GM12878 (cell line): Measurements from ENCODE around the gene ZNF708.

Source experiments
- BRCA1 ChIP-seq: IDR thresholded peaks from 2 replicates; pipeline ENCODE4 v1.6.1; 2011; ENCODE audit warnings: low read depth, low read length, improper control_type of control experiment
- EP300 ChIP-seq, 2 experiments: fragments of 150-350 bp in 1 of 2; IDR thresholded peaks; 2 replicates each; pipeline ENCODE4 v1.6.1; 2011 to 2012; ENCODE audit warnings: low read depth in 2 of 2, low read length in 2 of 2, borderline replicate concordance in 1 of 2, improper control_type of control experiment in 1 of 2, inconsistent platforms in 1 of 2; ENCODE audit not compliant: control insufficient read depth in 1 of 2
- EZH2 ChIP-seq: IDR thresholded peaks from 2 replicates; pipeline ENCODE4 v1.6.1; 2012; ENCODE audit warnings: low read depth, mild to moderate bottlenecking, control low read depth, inconsistent platforms, low read length, borderline replicate concordance; ENCODE audit not compliant: control insufficient read depth
- NR2C2 ChIP-seq: IDR thresholded peaks from 2 replicates; pipeline ENCODE4 v1.6.1; 2011; ENCODE audit warnings: borderline replicate concordance, low read depth; ENCODE audit not compliant: control insufficient read depth, insufficient read length
- NR2F1 ChIP-seq: fragments of 450-650 bp; conservative IDR thresholded peaks from 2 replicates; pipeline ENCODE4 v1.6.1; 2017; ENCODE audit warnings: mild to moderate bottlenecking
- POLR2AphosphoS2 ChIP-seq: IDR thresholded peaks from 2 replicates; pipeline ENCODE4 v1.6.1; 2011; ENCODE audit warnings: low read depth, mild to moderate bottlenecking, low read length, improper control_type of control experiment, moderate library complexity
- POLR2AphosphoS5 ChIP-seq: IDR thresholded peaks from 2 replicates; pipeline ENCODE4 v1.6.1; 2011; ENCODE audit warnings: mild to moderate bottlenecking, low read length, inconsistent platforms
- SIN3A ChIP-seq: IDR thresholded peaks from 2 replicates; pipeline ENCODE4 v1.6.1; 2012; ENCODE audit warnings: low read depth, low read length, improper control_type of control experiment
- SUZ12 ChIP-seq: fragments of 200-600 bp; sonication (generic); IDR thresholded peaks from one replicate; pipeline ENCODE4 v1.6.1; 2018; ENCODE audit warnings: antibody characterized with exemption, mild to moderate bottlenecking; ENCODE audit not compliant: unreplicated experiment
- TF ChIP-seq, protein P1 (sequence below), 3 experiments: IDR thresholded peaks in 2 of 3; conservative IDR thresholded peaks in 1 of 3; 2 replicates each; pipeline ENCODE4 v1.5.1; 2011; ENCODE audit warnings: low read depth in 3 of 3, low read length in 3 of 3, mild to moderate bottlenecking in 3 of 3, control low read depth in 2 of 3, moderate library complexity in 2 of 3, inconsistent platforms in 1 of 3, mixed read lengths in 1 of 3; ENCODE audit not compliant: control insufficient read depth in 2 of 3, insufficient read depth in 1 of 3; ENCODE audit errors: extremely low read depth in 1 of 3

DNA sequence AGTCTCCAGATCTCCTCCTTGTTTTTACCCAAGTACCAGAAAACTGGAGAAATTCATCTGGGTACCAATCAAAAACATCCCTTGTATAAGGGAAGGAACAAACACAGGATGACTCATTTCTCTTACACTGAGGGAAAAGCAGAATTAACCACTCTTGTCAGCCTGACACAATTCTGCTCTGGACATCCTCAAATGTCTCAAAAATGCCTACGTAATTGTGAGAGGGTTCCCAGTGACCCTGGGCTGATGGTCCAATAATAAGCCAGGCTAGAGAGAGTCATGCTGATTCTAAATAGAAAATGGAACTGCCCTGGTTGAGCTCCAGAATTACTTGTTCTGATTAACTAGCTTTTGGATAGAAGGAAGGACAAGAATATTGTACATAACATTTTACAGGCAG is 14.5 kb downstream of the ZNF708 start:
- TF ChIP-seq NR2C2 (no peak), SIN3A (no peak), POLR2AphosphoS5 (no peak), EP300 (IDR thresholded peaks at IDR 0.05; ENCODE audit: borderline replicate concordance in 1 of 2, control insufficient read depth in 1 of 2, low read depth in 2 of 2, low read length in 2 of 2) (no peak), SUZ12 (no peak), NR2F1 (no peak), POLR2AphosphoS2 (no peak), EZH2 (no peak), BRCA1 (no peak)
- TF ChIP-seq, protein P1, sequence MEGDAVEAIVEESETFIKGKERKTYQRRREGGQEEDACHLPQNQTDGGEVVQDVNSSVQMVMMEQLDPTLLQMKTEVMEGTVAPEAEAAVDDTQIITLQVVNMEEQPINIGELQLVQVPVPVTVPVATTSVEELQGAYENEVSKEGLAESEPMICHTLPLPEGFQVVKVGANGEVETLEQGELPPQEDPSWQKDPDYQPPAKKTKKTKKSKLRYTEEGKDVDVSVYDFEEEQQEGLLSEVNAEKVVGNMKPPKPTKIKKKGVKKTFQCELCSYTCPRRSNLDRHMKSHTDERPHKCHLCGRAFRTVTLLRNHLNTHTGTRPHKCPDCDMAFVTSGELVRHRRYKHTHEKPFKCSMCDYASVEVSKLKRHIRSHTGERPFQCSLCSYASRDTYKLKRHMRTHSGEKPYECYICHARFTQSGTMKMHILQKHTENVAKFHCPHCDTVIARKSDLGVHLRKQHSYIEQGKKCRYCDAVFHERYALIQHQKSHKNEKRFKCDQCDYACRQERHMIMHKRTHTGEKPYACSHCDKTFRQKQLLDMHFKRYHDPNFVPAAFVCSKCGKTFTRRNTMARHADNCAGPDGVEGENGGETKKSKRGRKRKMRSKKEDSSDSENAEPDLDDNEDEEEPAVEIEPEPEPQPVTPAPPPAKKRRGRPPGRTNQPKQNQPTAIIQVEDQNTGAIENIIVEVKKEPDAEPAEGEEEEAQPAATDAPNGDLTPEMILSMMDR (IDR thresholded peaks at IDR 0.05 in 2 of 3, conservative IDR thresholded peaks at IDR 0.05 in 1 of 3; ENCODE audit: control insufficient read depth in 2 of 3, extremely low read depth in 1 of 3, insufficient read depth in 1 of 3, low read depth in 3 of 3, low read length in 3 of 3): no peak
